A549 (cell line): ENCODE measurements around the gene OR10W1.

ENCODE experiments used
- BCL3 ChIP-seq: fragments of >200 bp; sonication (Bioruptor Twin); formaldehyde crosslinking; IDR thresholded peaks from 3 replicates; pipeline ENCODE4 v1.6.1; 2016
- BHLHE40 ChIP-seq: IDR thresholded peaks from 2 replicates; pipeline ENCODE4 v1.6.1; 2012; ENCODE audit warnings: low read depth, low read length, inconsistent platforms
- CTCF ChIP-seq: fragments of >200 bp; sonication (Bioruptor Twin); formaldehyde crosslinking; IDR thresholded peaks from 3 replicates; pipeline ENCODE4 v1.5.1; 2016
- E2F6 ChIP-seq: IDR thresholded peaks from 2 replicates; pipeline ENCODE4 v1.6.1; 2012; ENCODE audit warnings: low read depth, borderline replicate concordance
- ESRRA ChIP-seq: fragments of 150-350 bp; IDR thresholded peaks from 2 replicates; pipeline ENCODE4 v1.6.1; 2014; ENCODE audit warnings: mild to moderate bottlenecking, low read length, borderline replicate concordance
- FOXS1 ChIP-seq: fragments of 250-450 bp; sonication (Bioruptor Pico); IDR thresholded peaks from 2 replicates; pipeline ENCODE4 v1.5.0; 2020; ENCODE audit warnings: mild to moderate bottlenecking, moderate library complexity
- HMGXB4 ChIP-seq: fragments of 250-450 bp; sonication (Bioruptor Pico); IDR thresholded peaks from 2 replicates; pipeline ENCODE4 v1.5.0; 2021; ENCODE audit warnings: mild to moderate bottlenecking, moderate library complexity, borderline replicate concordance
- KDM1A ChIP-seq: fragments of 200-600 bp; sonication (generic); IDR thresholded peaks from 2 replicates; pipeline ENCODE4 v1.6.1; 2016; ENCODE audit warnings: low read depth, mild to moderate bottlenecking
- MAX ChIP-seq: IDR thresholded peaks from 2 replicates; pipeline ENCODE4 v1.6.1; 2012
- NR3C1 ChIP-seq: fragments of >200 bp; sonication (Bioruptor Twin); formaldehyde crosslinking; IDR thresholded peaks from 3 replicates; pipeline ENCODE4 v1.6.1; 2017
- PHF8 ChIP-seq: fragments of 200-600 bp; sonication (generic); IDR thresholded peaks from 2 replicates; pipeline ENCODE4 v1.6.1; 2016; ENCODE audit warnings: low read depth, mild to moderate bottlenecking, antibody characterized with exemption, moderate library complexity, borderline replicate concordance
- POLR2A ChIP-seq: IDR thresholded peaks from 2 replicates; pipeline ENCODE4 v1.6.1; 2012; ENCODE audit warnings: mild to moderate bottlenecking, low read length
- ZNF302 ChIP-seq: fragments of 250-450 bp; sonication (Bioruptor Pico); IDR thresholded peaks from 2 replicates; pipeline ENCODE4 v1.9.0; 2021; ENCODE audit warnings: inconsistent platforms, mild to moderate bottlenecking, moderate library complexity

- TF ChIP-seq CTCF (no peak), FOXS1 (CRISPR knock-in tag) (no peak), HMGXB4 (no peak), BCL3 (no peak), NR3C1 (no peak), POLR2A (no peak), ESRRA (no peak), BHLHE40 (no peak), KDM1A (no peak), PHF8 (no peak), E2F6 (no peak), ZNF302 (no peak), MAX (no peak)
Observed at GRCh38 chr11:58243954-58244353, 24.1 kb downstream of the OR10W1 start.
